Left colon (tissue), 2 donors: Measurements from ENCODE around the gene NELFCD. TPM values are rescaled to one million over a fixed set of nuclear protein-coding genes. Genes with fewer than 3 reads are reported as not detected.
"Not testable (repeated sequence)": the region's sequence is repeated elsewhere in the genome, so short reads cannot be mapped to it uniquely, and the experiment has no call there.

ENCODE experiments used
- ATAC-seq: fragments of 200-7000 bp; cut with Tn5 transposase; one replicate; pipeline ENCODE4 v1.9.1; 2020; ENCODE audit warnings: mild to moderate bottlenecking, moderate library complexity
- DNase-seq, 2 donors: peaks; one replicate each; pipeline ENCODE4 v3.0.0-alpha.2; 2020
- intact Hi-C, 2 donors: fragments of 100-400 bp; cut with DNase I in 1 of 2; cut with micrococcal nuclease in 1 of 2; formaldehyde crosslinking; loops; one replicate each; pipeline versions ENCODE4 v1.11.2 to v1.14.0; 2022; cut with DNase I, micrococcal nuclease
- total RNA-seq, 2 donors: library from RNA; stranded (reverse); fragmentation: NEBNext Ultra II Directional; extraction: Animal tissue kit (Norgen Biotek cat#: 25700); gene quantifications; one replicate each; pipeline ENCODE4 v1.2.1, GENCODE V29; 2021
- donor health status: DM: no; HTN: no; CAD: no.
- donor health status: DM: yes; HTN: yes; CAD: no.

The NELFCD gene
- total RNA-seq, 2 donors from 2014 or later: 41.2 to 43.5 TPM

DNA sequence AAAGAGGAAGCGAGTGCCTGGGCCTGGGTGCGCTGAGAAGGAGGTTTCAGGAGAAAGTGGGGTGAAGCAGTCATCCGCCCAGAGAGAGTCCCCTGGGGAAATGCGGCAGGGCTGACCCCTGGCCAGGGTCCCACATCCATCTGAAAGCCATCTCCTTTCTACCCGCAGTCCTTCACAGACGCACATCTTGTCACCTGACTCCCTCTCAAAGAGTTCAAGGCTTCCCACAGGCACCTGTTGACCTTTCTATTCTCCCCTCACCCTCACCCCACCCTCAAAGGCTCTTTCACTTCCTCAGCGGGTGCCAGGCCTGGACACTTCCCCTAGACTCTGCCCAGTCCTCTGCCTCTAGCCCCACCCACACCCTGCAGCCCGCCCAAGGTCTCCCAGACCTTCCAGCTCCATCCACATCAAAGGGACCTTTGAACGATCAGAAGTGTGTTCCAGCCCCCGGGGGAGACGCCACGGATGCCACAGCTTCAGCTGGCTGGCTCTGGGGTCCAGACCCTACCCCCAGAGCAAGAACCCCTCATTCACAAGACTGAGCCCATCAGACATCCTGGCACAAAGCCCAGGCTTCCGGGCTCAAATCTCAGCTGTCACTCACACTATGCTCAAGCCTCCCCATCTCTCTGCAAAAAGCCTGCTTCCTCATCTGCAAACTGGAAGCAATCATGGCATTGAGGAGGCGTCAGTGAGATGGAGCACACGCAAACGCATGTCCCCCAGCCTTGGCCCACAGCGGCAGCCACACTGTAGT is 23.9 kb downstream of the NELFCD start:
- intact Hi-C loops: no loop called here
- ATAC-seq: peak; percentile 75
- peak; percentile 81 to 90 for DNase-seq

- intact Hi-C loops: no loop called here
- DNase-seq (no peak), ATAC-seq (no peak)
These were observed 24.6 kb downstream of the NELFCD start for GRCh38 chr20:59005523-59006166.

- peak; percentile 65 to 69 for DNase-seq
- intact Hi-C loops: no loop called here
- peak; percentile 48 for ATAC-seq
These were observed 25.3 kb downstream of the NELFCD start for GRCh38 chr20:59006167-59006863.

- peak; percentile 79 to 88 for DNase-seq
- peak; percentile 74 for ATAC-seq
- intact Hi-C loops: no loop called here
These were observed 26.0 kb downstream of the NELFCD start, which contains the start of gene CTSZ for GRCh38 chr20:59006864-59007664. TSS of gene CTSZ (minus strand) at chr20:59007254. CDS start at chr20:59007128, 126 bp downstream.

DNA sequence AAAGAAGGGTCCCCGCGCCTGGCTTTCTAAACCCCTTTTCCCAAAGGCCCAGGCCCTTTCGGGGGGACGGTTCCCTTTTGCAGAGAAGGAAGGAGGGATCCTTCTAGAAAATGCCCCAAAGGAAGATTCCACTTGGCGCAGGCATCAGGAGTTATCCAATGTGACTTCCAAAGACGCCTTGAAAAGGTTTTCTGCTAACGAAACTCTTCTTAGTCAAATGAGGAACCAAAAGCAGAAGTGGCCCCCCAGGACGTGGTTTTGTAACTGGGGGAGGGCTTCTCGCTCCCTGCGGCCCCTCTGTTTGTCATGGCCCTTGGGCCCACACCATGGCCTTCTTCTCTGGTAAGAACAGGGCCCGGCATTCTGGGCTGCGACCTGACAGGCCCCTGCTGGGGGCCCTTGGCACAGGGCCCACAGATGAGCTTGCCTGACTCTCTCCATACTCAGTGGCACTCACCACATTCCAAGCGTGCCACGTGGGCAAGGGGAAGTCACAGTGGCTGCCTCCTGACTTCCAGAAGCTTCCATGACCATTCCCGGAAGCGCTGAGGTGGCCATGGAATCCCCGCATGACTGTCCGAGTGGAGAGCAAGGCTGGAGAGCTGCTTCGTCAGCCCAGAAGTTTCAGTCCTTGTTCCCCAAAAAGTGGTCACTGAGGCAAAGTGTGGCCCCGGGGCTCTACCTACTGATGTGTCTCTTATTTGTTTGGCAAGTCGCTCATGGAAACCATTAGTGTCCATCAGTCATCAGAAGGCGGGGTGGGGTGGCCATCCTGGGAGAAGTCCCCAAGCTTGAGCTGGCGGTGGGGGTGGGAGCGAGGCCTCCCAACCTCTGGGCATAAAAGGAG is 26.8 kb downstream of the NELFCD start:
- ATAC-seq: no peak
- peak; percentile 61 to 63 for DNase-seq
- intact Hi-C loops: no loop called here

DNA sequence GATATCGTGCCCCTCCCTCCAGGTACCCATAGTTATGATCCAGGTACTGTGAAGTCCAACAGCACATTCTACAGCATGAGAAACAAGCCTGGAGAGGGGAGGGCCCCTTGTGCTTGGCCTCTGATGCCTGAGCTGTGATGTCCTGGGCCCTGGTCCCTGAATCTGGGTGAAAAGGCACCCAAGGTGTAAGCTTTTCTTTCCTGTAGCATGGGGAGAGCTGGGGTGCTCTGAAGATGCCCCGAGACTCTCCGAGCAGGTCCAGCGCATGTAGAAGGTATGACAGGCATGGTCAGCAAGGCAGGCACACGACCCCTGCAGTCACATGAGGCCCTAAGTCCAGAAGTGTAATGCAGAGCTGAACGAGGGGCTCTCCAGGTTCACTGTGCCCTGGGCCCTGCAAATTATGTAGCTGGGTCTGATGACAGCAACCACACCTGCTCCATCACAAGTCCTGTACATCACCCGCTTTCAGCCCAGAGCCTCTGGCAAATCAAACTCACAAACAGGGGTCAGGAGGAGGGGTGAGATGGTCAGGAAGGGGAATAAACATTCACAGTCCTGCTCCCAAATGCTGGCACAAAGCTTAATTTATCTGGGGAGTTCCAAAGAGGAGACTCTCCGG is 27.8 kb downstream of the NELFCD start:
- DNase-seq (peak in 1 of 2 donors; percentile 6), ATAC-seq (no peak)
- intact Hi-C loops: no loop called here

DNA sequence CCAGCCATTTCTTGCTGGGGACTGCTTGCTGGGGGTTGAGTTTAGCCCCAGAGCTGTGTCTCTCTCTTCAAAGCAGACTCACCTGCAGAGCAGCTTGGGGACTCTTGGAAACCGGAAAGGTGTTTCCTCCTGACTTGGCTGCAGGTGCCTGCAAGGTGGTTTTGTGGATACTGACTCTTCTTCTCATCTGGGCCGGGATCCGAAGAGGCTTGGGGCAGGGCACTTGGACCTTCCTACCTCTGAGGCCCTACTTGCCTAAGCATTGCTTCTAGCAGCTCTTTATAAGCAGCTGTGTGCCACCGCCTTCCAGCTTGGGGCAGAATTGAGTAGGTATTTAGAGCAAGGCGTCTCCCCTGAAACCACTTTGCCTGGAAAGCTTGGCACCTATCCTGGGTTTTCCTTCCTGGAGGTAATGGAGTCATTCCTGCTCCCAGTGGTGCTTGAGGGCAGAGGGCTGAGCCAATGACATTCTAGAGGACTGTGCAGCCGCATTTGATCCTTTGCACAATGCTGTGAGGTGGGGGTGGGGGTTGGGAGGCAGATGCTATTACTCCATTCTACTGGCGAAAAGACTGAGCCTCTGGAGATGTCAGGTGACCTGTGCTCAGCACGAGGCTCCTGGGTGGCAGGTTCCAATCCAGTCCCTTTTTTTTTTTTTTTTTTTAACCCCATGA is 29.4 kb downstream of the NELFCD start:
- intact Hi-C loops: no loop called here
- DNase-seq (peak; percentile 47 to 65), ATAC-seq (peak; percentile 49)

- ATAC-seq: no peak
- DNase-seq: peak in 1 of 2 donors; percentile 13
- intact Hi-C loops: no loop called here
These were observed 30.2 kb downstream of the NELFCD start for GRCh38 chr20:59010995-59011873.

DNA sequence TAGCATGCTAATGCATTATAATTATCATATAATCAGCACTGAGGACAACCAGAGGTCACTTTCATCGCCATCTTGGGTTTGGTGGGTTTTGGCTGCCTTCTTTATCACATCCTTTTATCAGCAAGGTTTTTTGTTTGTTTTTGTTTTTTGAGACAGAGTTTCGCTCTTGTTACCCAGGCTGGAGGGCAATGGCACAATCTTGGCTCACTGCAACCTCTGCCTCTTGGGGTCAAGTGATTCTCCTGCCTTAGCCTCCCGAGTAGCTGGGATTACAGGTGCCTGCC is 30.8 kb downstream of the NELFCD start:
- intact Hi-C loops, ATAC-seq: not testable (repeated sequence)
- DNase-seq: peak in 1 of 2 donors; percentile 0

GRCh38 chr20:59013031-59013951 is 32.2 kb downstream of the NELFCD start:
- ATAC-seq (no peak), DNase-seq (no peak)
- intact Hi-C loops: no loop called here

GRCh38 chr20:59013959-59014608 is 33.0 kb downstream of the NELFCD start:
- DNase-seq: no peak
- no peak for ATAC-seq
- intact Hi-C loops: no loop called here

DNA sequence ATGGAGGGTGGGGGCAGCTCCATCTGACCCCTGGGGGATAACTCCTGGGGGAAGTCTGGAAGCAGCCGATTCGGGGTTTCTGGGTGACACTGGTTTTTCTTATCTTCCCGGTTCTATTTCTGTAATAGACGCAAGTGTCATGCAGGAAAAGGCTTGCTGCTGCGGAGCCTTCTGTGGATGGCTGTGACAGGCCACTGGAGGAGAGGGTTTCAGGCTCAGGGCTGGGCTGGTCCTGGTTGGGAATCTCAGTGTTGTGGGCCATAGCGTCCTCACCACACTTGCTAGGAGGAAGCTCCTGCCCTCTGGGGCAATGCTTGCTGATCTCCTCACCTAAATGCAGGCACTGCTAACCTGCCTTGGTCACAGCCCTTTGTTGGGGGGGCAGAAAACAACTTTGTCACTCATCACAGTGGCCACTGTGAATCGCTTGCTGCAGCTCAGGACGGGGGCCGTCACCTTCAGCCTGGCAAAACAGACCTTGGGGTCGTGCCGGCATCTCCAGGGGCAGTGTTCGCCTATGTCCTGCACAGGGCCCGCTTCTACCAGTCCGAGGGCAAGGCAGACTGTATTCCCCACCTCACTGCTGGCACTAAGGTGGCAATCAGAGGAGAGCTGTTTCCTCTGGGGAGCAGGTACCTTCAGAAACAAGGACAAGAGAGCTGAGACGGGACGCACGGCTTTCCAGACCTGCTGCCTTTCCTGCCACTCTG is 33.8 kb downstream of the NELFCD start:
- DNase-seq (no peak), ATAC-seq (no peak)
- intact Hi-C loops: no loop called here

DNA sequence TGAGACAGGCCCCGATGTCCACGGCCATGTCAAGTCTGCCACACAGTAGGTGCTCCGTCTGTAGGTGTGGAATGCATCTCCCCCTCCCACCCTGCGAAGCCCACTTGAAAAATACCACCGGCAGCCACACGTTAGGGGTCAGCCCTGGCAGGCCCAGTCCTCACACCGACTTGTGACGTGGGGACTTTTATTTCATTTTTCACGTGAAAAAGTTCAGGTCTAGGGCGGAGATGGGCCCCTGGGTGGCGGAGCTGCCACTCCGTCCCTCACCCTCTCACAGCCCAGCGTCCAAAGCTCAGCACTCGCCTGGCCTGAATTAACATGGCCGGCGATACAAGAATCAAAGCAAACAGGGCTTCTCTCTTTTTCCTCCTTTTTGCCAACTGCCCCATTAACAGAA is 34.4 kb downstream of the NELFCD start:
- no peak for ATAC-seq
- DNase-seq: no peak
- intact Hi-C loops: no loop called here
